ENCODE measurements around the gene MYBPC3. TPM values are rescaled to one million over a fixed set of nuclear protein-coding genes. Genes with fewer than 3 reads are reported as not detected.
"Not testable (repeated sequence)": the region's sequence is repeated elsewhere in the genome, so short reads cannot be mapped to it uniquely, and the experiment has no call there.

Gene MYBPC3
- polyA plus RNA-seq, 1 donor = 0.13 TPM

DNA sequence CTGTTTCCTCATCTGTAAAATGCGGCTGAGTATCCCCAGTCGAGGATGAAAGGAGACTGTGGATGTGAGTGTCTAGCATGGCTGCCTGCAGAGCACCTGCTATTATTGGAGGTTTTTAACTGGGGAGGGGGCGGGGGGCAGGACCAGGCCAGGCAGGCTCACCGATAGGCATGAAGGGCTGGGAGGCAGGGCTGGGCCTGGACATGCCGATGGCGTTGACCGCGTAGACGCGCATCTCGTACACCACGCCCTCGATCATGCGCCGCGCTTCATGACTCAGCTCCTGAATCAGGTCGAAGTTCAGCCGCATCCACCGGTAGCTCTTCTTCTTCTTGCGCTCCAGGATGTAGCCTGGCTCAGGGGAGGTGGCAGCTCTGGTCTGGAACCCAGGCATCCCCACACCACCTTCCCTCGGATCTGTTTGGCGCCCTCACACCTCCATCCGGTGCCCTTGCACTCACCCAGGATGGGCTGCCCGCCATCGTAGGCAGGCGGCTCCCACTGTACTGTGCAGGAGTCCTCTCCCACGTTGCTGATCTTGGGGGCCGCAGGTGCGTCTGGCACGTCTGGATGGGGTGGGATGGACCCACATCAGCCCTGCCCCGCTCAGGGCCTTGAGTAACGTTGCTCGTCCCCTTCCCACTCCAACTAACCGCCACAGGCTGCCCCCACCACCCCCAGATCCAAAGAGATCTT lies 15.1 kb downstream of the MYBPC3 start:
- DNase-seq = no peak

DNA sequence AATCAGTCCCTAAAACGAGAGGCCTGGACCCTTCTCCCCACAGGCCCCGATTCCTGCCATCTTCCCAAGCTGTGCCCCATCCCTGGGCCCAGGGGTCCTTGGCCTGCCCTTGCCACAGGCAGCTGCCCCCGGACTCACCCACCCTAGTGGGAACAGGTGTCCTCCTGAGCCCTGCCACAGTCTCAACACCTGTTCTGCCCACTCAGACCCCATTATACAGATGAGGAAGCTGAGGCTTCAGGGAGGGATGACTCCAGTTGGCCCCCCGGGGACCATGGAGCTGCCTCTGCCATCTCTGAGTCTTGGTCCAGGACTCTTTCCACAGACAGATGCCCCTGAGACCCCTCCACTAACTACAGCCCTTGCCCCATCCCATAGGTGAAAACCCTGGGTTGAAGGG lies 15.9 kb downstream of the MYBPC3 start:
- no peak for DNase-seq

DNA sequence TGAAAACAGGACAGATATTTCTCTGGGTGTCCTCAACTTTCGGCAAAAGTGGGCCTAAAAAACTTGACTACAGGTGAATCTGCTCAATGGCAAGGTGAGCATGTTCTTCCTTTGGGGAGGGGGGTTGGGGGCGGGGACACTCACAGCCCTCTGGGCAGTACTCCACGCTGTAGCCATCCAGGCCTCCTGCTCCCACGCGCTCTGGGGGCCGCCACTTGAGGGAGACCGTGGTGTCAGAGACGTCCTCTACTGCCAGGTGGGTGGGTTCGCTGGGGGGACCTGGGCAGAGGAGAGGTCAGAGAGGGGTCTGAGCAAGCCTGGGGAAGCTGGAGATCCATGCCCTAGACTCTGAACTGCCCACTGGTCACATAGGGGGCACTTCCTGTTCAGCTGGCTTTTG lies 16.8 kb downstream of the MYBPC3 start:
- no peak for DNase-seq

DNA sequence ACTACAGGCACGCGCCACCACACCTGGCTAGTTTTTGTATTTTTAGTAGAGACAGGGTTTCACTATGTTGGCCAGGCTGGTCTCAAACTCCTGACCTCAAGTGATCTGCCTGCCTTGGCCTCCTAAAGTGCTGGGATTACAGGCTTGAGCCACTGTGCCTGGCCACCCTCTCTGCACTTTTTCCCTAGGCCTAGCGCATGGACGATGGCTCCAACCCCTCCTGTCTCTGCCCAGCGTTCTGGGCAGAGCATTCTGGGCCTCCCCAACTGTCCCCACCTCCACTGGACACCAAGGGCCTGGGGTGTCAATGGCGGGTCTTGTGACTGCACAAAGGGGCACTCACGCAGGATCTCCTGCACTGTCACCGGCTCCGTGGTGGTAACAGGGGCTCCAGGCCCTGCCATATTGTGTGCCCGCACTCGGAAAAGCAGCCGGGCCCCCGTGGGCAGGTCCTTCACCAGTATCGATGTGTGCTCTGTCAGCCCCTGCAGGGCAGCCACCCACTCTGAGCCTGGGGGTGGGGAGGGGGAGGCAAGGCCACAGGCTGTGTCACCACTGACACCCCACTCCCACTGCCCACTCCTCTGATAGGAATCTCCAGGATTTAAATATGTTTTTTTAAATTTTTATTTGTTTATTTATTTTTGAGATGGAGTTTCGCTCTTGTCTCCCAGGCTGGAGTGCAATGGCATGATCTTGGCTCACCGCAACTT lies 17.6 kb downstream of the MYBPC3 start:
- DNase-seq = not testable (repeated sequence)

DNA sequence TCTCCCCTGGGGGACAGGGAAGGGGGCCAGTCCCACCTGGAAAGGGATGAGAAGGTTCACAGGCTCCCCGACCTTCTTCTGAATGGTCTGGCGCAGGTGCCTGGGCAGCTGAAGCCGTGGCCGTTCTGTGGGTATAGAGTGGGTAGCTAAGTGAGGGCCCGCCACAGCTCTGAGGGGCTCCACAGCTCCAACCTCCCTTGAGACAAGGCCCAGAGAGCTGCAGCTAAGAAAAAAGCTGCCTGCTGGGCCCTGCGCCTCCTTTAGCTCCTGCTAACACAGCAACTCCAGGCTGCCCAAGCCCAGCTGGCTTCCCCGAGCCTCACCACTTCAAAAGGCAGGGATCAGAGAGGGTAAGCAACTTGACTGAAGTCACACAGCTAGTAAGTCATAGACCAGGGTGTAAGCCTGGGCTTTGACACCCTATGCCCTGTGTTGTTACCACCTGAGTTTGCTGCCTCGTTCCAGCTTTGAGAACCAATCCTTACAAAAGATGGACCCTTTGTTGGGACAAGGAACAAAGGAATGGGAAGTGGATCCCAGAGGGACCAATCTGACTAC lies 18.5 kb downstream of the MYBPC3 start:
- DNase-seq = no peak

DNA sequence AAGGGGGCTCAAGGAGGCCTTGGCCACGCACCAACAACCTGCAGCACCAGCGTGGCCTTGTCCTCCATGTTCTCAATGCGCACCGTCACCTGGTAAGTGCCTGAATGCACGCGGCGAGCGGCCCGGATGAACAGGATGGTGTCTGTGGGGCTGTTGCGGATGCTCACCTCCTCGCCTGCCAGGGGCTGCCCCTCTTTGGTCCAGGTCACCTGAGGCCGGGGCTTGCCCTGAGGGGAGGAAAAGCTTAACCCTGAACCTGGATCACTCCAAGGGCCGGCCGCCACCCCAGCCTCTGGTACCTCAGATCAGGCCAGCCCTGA lies 19.0 kb downstream of the MYBPC3 start:
- no peak for DNase-seq

DNA sequence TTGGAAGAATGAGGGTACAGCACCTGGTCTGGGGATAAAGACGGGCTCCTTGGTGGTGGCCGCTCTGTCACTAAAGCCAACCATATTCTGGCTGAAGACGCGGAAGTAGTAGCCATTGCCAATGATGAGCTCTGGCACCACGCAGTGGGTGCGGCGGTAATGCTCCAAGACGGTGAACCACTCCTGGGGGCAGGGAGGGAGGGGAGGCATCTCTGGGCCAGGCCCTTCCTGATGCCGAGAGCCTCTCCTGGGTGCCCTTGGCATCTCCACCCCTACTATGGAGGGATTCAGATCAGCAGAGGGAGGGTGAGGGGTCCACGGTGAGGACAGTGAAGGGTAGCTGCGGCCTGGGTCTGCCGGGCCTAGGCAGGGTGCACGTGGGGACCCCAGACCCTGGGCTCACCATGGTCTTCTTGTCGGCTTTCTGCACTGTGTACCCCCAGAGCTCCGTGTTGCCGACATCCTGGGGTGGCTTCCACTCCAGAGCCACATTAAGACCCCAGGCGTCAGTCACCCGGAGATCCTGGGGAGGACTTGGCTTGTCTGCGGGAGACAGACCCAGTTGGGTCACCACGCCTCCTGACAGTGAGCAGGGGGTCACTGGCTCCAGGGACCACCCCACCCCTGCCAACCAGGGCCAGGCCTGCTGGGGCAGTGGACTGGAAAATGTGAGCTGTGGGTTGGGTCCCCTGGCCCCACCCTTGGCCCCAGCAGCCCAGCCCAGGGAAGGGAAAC lies 19.5 kb downstream of the MYBPC3 start:
- DNase-seq = no peak

DNA sequence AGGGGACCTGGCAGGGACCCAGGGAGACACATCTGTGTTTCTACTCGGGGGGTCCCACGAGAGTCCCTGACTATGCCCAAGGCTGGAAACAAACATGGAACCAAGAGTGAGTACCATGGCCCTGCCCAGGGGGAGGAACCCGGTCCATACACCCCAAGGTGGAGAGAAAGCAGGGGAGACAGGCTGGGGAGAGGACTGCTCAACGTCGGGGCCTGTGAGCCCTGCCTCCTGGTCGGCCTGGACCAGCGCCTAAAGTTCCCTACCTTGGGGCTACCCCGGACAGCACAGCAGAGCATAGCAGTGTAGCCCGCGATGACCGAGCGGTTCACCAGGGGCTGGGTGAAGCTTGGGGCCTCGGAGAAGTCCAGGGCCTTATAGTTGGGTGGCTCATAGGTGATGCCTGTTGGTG lies 20.2 kb downstream of the MYBPC3 start:
- DNase-seq = no peak

DNA sequence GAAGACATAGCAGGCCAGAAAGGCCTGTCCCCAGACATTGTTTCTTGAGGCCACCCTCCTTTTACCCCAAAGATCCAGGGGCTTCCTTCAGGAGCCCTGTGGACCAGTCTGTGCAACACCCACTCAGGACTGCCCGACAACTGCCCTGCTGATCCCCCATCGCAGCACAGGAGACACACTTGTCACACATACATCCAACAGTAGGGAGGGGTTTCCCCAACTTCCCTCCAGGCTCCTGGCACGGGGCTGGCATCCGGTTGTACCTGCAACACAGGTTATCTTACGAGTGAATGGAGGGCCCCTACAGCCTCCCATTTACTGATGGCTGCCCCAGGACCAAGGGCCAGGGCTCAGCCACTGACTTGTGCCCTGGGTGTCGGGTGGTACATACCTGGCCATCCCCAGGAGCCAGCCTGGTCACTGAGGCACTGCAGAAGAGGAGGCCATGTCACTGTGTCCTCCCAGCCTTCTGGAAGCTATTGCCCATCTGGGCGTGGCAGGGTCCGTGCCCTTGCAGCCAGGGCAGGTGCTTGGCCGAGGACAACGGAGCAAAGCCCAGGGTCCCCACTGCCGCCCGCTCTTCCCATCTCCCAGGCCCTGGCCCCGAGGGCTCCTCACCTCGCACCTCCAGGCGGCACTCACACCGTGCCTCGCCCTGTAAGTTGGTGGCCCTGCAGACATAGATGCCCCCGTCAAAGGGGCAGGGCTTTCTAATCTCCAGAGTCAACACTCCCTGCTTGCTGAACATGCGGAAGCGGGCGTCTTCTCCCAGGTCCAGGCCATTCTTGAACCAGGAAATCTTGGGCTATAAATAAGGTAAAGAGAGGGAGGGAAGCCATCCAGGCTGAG lies 20.8 kb downstream of the MYBPC3 start:
- no peak for DNase-seq

DNA sequence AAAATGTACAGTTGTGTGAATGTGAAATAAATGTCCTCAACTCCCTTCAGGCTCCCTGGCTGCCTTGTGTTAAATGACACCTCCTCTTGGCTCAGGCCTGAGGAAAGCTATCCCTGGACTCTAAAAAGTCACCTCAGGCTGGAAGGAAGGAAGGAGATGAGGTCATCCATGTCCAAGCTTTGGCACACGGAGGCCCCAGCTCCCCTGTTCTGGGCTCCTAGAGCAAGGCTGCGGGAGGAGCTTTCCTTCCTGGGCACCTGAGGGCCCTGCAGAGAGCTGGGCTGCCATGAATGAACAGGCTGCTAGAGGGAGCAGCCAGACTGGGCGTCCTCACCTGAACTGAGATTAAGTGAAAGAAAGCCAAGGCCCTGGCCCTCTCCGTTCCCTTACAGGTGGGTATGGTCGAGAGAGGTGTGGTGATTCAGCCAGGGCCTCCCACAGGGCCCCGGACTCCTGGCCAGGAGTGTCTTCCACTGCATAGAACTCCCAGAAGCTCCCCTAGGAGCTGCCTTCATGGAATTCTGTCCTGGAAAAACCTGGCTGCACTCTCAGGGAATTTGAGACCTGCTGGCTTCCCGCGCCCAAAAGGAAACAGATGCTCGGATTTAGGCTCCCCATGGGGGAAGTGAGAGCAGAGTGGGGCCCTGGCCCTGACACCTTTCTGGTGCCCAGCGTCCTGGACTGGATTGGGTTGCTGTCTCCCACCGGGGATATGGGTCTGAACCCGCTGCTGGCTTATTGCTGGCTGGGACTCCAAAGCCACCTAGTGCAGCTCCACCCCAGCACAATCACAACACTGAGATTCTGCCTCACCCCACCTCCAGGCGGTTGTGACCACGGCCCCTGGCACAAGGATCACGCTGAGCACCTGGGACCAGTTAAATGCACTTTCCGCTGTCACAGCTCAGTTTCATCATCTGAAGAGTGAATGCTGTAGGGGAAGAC lies 22.2 kb downstream of the MYBPC3 start:
- DNase-seq = peak; percentile 7

DNA sequence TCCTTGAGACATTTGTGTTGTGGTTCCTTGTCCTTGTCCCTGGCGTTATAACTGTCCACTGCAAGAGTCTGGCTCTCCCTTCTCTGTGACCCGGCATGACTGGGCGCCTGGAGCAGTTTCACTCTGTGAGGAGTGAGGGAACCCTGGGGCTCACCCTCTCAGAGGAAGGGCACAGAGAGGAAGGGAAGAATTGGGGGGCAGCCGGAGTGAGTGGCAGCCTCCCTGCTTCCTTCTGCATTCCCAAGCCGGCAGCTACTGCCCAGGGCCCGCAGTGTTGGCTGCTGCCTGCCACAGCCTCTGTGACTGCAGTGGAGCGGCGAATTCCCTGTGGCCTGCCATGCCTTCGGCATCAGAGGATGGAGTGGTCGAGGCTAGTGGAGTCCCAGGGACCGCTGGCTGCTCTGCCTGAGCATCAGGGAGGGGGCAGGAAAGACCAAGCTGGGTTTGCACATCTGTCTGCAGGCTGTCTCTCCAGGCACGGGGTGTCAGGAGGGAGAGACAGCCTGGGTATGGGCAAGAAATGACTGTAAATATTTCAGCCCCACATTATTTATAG lies 23.0 kb downstream of the MYBPC3 start:
- no peak for DNase-seq

DNA sequence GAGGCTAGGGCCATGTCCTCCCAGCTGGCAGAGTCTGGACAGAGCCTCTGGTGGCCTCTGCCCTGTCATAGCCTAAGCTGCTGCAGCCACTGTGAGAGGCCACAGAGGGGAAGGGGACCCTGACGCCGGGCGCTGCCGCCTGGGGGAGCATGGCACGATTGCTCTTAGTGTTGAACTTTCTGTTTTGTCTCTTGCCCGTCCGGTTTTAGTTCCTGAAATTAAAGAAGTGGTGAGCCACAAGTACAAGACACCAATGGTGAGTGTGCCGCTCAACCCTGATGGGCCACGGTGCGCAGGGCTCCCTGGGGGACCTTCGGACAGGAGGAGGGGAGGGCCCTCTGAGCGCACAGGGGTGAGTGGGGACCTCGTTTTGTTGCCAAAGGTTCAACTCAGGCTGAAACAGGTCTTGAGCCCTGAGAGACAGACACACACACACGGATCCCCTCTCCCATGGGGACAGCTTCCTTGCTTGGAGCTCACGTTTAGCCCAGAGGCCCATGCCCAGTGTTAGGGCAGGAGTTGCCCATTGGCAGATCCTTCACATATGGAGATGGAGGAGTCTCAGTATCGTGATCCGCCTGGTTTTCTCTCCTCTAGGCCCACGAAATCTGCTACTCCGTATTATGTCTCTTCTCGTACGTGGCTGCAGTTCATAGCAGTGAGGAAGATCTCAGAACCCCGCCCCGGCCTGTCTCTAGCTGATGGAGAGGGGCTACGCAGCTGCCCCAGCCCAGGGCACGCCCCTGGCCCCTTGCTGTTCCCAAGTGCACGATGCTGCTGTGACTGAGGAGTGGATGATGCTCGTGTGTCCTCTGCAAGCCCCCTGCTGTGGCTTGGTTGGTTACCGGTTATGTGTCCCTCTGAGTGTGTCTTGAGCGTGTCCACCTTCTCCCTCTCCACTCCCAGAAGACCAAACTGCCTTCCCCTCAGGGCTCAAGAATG lies 23.8 kb downstream of the MYBPC3 start:
- DNase-seq = no peak

DNA sequence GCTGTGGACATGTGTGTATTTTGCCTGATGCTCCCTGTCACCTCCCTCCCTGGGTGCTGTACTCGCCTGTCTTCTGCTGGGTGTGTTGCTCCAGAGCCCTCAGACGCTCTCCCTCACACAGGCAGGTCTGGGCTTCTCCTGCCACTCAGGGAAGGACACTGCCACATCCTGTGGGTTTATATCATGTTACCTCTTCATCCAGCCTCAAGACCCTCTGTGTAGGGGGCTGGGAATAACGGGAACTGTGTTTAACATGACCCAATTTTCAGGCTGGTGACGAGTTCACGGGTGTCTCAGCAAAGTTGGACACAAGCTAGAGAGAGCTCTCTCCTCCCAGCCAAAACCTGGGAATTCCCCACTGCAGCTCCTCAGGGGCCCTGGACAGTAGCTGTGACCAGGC lies 24.6 kb downstream of the MYBPC3 start:
- DNase-seq = no peak

DNA sequence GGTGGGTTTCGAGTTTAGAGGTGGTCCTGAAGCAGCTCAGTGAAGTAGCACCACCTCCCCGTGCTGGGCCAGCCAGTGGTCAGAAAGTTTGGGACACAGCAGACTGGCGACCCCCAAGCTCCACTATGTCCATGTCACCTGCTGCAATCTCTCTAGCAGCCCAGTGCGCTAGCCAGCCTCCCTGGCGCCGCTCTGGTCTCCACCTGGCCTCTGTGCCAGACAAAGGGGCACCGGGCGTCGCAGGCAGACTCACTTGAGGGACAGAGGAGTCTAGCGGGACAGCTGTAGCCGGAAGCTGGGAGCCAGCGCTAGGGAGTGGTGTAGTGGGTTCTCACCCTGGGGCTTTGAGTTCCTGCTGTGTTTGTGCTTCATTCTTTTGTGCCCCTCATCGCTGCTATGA lies 25.5 kb downstream of the MYBPC3 start:
- no peak for DNase-seq

DNA sequence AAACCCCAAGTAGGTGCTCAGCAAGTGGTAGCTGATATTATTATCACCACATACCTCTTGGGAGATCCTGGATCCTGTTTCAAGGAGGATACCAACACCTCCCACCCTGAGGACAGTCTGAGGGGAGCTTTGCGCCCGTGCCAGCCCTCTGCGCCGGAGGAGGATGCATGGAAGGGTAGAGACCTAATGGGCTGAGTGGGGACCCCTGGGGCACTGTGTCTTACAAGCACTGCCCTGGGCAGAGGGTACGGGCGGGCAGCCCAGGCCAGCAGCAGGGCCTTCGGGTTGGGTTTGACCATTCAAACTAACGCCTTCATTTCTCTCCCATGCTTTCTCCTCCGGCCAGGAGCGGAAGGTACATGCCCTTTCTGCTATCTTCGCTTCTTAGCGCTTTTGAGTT lies 26.3 kb downstream of the MYBPC3 start:
- DNase-seq = no peak

DNA sequence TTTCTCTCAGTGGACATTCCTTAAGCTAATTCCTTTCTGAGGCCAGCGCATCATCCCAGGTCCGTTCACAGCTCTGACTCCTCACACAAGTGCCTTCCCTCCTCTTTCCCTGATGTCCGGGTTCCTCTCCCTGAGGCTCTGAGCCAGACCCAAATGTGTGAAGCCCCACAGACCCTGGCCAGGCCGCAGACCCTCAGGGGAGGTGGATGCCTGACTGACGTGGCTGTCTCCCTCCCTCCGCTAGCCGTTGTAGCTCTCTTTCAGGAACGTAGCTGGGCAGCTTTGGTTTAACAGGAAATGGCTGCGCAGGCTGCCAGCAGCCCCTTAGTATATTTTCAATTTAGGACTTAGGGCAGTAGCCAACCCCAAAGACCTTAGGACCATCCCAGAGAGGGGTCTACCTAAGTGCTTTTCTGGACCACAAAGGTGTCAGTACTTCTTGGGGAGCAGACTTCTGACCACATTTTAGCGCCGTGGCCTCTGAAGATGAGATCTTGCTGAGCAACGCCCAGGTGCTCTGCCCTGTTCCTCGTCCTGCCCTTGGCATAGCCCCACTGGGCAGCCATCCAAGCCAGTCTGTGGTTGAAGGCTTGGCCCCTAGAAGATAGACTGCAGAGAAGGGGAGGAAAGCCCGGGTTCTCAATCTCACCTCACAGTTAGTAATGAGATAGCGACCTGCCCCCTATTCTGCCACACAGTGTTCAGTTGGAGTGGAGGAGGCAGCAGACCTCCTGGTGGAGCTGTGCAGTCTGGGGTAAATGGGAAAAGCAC lies 27.0 kb downstream of the MYBPC3 start:
- no peak for DNase-seq

DNA sequence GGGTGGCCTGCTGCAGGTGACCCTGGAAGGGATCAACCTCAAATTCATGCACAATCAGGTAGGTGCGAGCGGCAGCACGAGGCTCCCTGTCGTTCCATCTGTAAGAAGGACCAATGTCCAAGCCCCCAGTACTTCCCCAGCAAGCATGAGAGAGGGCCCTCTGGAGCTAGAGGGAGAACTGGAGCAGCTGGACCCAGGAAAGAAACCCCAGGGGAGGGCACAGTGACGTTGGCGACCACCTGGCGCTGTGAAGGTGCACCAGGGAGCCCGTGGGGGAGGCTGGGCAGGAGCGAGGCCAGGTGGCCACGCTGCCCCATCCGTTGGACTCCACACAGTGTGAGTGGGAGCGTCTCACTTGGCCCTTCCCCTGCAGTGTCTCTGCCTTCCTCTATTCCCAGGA lies 28.0 kb downstream of the MYBPC3 start:
- no peak for DNase-seq

DNA sequence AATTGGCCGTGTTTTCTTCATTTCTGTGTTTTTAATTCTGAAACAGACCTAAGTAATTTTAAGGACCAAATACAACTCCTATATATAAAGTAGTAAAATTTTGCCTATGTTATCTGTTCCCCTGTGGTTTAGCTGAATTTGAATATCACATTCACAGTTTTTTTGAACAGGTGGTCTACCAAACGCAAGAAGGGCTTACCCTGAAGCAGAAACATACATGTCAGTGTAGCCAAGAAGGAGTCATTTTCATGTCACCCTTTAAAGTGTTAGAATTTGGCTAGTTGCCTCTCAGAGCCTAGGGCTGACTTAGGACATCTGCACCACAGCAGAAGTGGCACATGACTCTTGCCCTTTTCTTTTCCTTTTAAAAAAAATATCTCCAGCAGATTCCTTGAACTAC lies 34.3 kb downstream of the MYBPC3 start:
- DNase-seq = no peak

Measured in left kidney (tissue), 2 donors.